CD14-positive monocyte (primary cell): ENCODE data around the gene IGF2R. TPM values are rescaled to one million over a fixed set of nuclear protein-coding genes. Genes with fewer than 3 reads are reported as not detected.

ENCODE experiments used
- DNase-seq, 3 donors: peaks; one replicate each; pipeline ENCODE4 v3.0.0-alpha.2; 2011 to 2022
- H2AFZ ChIP-seq: 2 replicates; pipeline ENCODE4 v1.6.0; 2012; ENCODE audit warnings: mild to moderate bottlenecking, low read depth, low read length, inconsistent platforms; ENCODE audit not compliant: insufficient read depth, poor library complexity, severe bottlenecking
- H3K27ac ChIP-seq, 2 donors: 1 replicate in 1 of 2; 2 replicates in 1 of 2; pipeline ENCODE4 v1.5.1; 2012 to 2013; ENCODE audit warnings: low read length in 2 of 2, control low read depth in 1 of 2, inconsistent platforms in 1 of 2, low read depth in 1 of 2, mild to moderate bottlenecking in 1 of 2
- H3K27me3 ChIP-seq, 2 donors: one replicate each; pipeline versions ENCODE4 v1.6.0 to v1.6.1; 2011 to 2013; ENCODE audit warnings: low read length in 2 of 2; ENCODE audit not compliant: control insufficient read depth in 2 of 2, insufficient read depth in 2 of 2
- H3K36me3 ChIP-seq, 2 donors: replicated peaks in 1 of 2; 1 replicate in 1 of 2; 2 replicates in 1 of 2; pipeline versions ENCODE4 v1.5.1 to v1.6.1; 2012 to 2013; ENCODE audit warnings: low read length in 2 of 2, control low read depth in 1 of 2, inconsistent platforms in 1 of 2, mild to moderate bottlenecking in 1 of 2; ENCODE audit not compliant: insufficient read depth in 2 of 2, control insufficient read depth in 1 of 2
- H3K4me1 ChIP-seq, 2 donors: 1 replicate in 1 of 2; 2 replicates in 1 of 2; pipeline versions ENCODE4 v1.5.1 to v1.6.1; 2012 to 2013; ENCODE audit warnings: low read length in 2 of 2, control low read depth in 1 of 2, inconsistent platforms in 1 of 2, mild to moderate bottlenecking in 1 of 2, moderate library complexity in 1 of 2; ENCODE audit not compliant: insufficient read depth in 2 of 2, control insufficient read depth in 1 of 2
- H3K4me2 ChIP-seq: replicated peaks from 2 replicates; pipeline ENCODE3; 2012; ENCODE audit warnings: low read length, moderate library complexity, mild to moderate bottlenecking; ENCODE audit not compliant: poor library complexity, severe bottlenecking; ENCODE audit errors: extremely low read depth
- H3K4me3 ChIP-seq, 3 experiments: fragments of 200-600 bp in 1 of 3; sonication (generic) in 1 of 3; replicated peaks in 1 of 3; 1 replicate in 2 of 3; 2 replicates in 1 of 3; pipeline ENCODE4 v1.5.1; 2011 to 2013; ENCODE audit warnings: low read length in 3 of 3, mild to moderate bottlenecking in 3 of 3, control low read depth in 2 of 3, low read depth in 2 of 3, inconsistent platforms in 1 of 3, moderate library complexity in 1 of 3
- H3K79me2 ChIP-seq: 2 replicates; pipeline ENCODE4 v1.6.0; 2012; ENCODE audit warnings: mild to moderate bottlenecking, control low read depth, inconsistent platforms, low read length, moderate library complexity; ENCODE audit not compliant: insufficient read depth
- H3K9ac ChIP-seq: 2 replicates; pipeline ENCODE4 v1.6.0; 2017; ENCODE audit warnings: low read length, mild to moderate bottlenecking; ENCODE audit not compliant: insufficient read depth, poor library complexity, severe bottlenecking
- H3K9me3 ChIP-seq, 2 donors: replicated peaks in 1 of 2; 1 replicate in 1 of 2; 2 replicates in 1 of 2; pipeline versions ENCODE4 v1.5.1 to v1.6.1; 2012 to 2013; ENCODE audit warnings: low read length in 2 of 2, control low read depth in 1 of 2; ENCODE audit not compliant: control insufficient read depth in 1 of 2, insufficient read depth in 1 of 2
- H4K20me1 ChIP-seq: 2 replicates; pipeline ENCODE4 v1.6.0; 2012; ENCODE audit warnings: mild to moderate bottlenecking, low read length, control low read depth, moderate library complexity; ENCODE audit not compliant: insufficient read depth
- H3K27ac Mint-ChIP-seq, 7 donors: one replicate each; pipeline ENCODE4 v1.8.0; 2020; ENCODE audit warnings: mild to moderate bottlenecking in 7 of 7, mixed read lengths in 7 of 7, moderate library complexity in 6 of 7, inconsistent platforms in 2 of 7
- H3K27me3 Mint-ChIP-seq, 3 donors: one replicate each; pipeline ENCODE4 v1.8.0; 2021 to 2022; ENCODE audit warnings: low read depth in 3 of 3, mild to moderate bottlenecking in 3 of 3, mixed read lengths in 3 of 3, moderate library complexity in 3 of 3, inconsistent platforms in 1 of 3
- H3K36me3 Mint-ChIP-seq, 2 donors: one replicate each; pipeline ENCODE4 v1.8.0; 2020; ENCODE audit warnings: mixed read lengths in 2 of 2, inconsistent platforms in 1 of 2, mild to moderate bottlenecking in 1 of 2
- H3K4me1 Mint-ChIP-seq: one replicate; pipeline ENCODE4 v1.8.0; 2020; ENCODE audit warnings: mild to moderate bottlenecking, mixed read lengths
- H3K4me3 Mint-ChIP-seq, 2 donors: one replicate each; pipeline ENCODE4 v1.8.0; 2020; ENCODE audit warnings: mild to moderate bottlenecking in 2 of 2, mixed read lengths in 2 of 2, moderate library complexity in 1 of 2
- H3K9me3 Mint-ChIP-seq, 7 donors: one replicate each; pipeline ENCODE4 v1.8.0; 2020 to 2022; ENCODE audit warnings: mixed read lengths in 7 of 7, mild to moderate bottlenecking in 6 of 7, moderate library complexity in 6 of 7, inconsistent platforms in 2 of 7
- CTCF ChIP-seq: fragments of 200-600 bp; IDR thresholded peaks from one replicate; pipeline ENCODE4 v1.8.0; 2022; ENCODE audit warnings: antibody characterized with exemption, mild to moderate bottlenecking
- WGBS: methylation state at CpG from one replicate; pipeline ENCODE4 v1.1.5; 2013; ENCODE audit warnings: missing lambda C conversion rate; ENCODE audit not compliant: insufficient coverage; 5-methylcytosine and 5-hydroxymethylcytosine counted together
- intact Hi-C, 2 donors: fragments of 100-400 bp; cut with micrococcal nuclease; formaldehyde crosslinking; loops; one replicate each; pipeline versions ENCODE4 v1.15.0 to v1.15.1; 2023
- polyA plus RNA-seq, 3 donors: library from polyadenylated mRNA; depleted of rRNA in 1 of 3; unstranded in 2 of 3; stranded (reverse) in 1 of 3; fragments of 300-500 nt in 2 of 3; fragments of >200 nt in 1 of 3; fragmentation: Illumina TruSeq in 2 of 3; gene quantifications; 1 replicate in 2 of 3; 2 replicates in 1 of 3; pipeline ENCODE4 v1.2.3, GENCODE V29; 2012 to 2021

Gene IGF2R
- polyA plus RNA-seq, 3 donors: 6.9 to 44.8 (median 8.2) TPM

DNA sequence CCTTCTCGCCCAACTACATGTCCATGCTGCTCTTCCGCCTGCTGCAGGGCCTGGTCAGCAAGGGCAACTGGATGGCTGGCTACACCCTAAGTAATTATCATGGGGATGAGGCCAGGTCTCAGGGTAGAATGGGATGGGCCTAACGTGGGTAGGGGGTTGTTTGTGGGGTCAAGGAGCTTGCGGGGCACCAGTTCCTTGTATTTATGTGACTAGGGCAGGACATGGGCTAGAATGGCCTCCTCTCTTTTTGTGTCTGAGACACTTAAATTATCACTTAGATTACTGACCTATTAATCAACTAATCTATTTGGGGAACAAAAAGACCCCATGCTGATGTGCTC is 163.4 kb downstream of the IGF2R start:
- Histone ChIP-seq H3K4me3 (no peak overlapping the region), H3K9ac (no peak overlapping the region), H3K79me2 (no peaks in the 10 kb centered on the region), H3K4me2 (no peak overlapping the region), H3K4me1 (no peaks in the 10 kb centered on the region), H3K36me3 (no peaks in the 10 kb centered on the region), H2AFZ (no peak overlapping the region), H4K20me1 (no peaks in the 10 kb centered on the region), H3K27me3 (no peaks in the 10 kb centered on the region), H3K9me3 (no peaks in the 10 kb centered on the region), H3K27ac (no peak overlapping the region)
- Mint-ChIP-seq H3K9me3 (peaks cover 0 to 3% (median 0%) of the 10 kb centered on the region in 7 donors), H3K27ac (no peak overlapping the region), H3K36me3 (no peaks in the 10 kb centered on the region), H3K4me3 (no peak overlapping the region), H3K4me1 (no peaks in the 10 kb centered on the region), H3K27me3 (peaks cover 12 to 24% (median 19%) of the 10 kb centered on the region in 3 donors)
- 100% methylated on average over 2 of the region's 4 CpGs for WGBS
- no peak for DNase-seq
- TF ChIP-seq CTCF: no peak
- intact Hi-C loops: no loop called here

DNA sequence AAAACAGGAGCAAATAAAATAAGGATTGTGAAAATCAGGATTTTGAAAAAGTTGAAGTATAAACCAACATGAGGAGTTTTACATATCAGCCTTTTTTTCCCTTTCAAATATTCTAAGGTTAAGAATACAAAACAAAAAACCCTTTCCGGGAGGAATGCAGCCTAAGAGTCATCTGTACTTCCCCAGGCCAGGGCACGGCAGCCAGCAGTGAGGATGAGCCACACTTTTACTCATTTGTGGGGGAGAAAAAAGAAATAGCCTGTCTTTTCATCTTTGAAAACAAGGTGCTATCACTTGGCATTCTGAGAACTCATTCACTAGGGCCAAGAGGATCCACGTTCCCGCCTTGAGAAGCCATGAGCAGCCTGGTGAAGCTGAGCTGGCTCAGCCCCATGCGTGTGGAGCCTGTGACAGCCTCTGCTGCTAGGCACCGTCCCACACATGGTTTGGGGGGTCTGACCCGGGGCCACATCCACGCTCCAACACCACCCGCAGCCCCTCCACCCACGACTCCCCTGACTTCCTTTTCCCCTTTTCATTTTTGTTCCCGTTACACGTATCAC is 164.0 kb downstream of the IGF2R start:
- Histone ChIP-seq H3K4me3 (no peak overlapping the region), H3K27me3 (no peaks in the 10 kb centered on the region), H3K4me2 (no peak overlapping the region), H3K9me3 (no peaks in the 10 kb centered on the region), H3K79me2 (no peaks in the 10 kb centered on the region), H3K9ac (no peak overlapping the region), H3K27ac (no peak overlapping the region), H3K4me1 (no peaks in the 10 kb centered on the region), H3K36me3 (no peaks in the 10 kb centered on the region), H4K20me1 (no peaks in the 10 kb centered on the region), H2AFZ (no peak overlapping the region)
- H3K36me3 Mint-ChIP-seq: no peaks in the 10 kb centered on the region
- peak in 1 of 3 donors; percentile 20 for DNase-seq
- peaks cover 14 to 24% (median 20%) of the 10 kb centered on the region in 3 donors for H3K27me3 Mint-ChIP-seq
- no peaks in the 10 kb centered on the region for H3K4me1 Mint-ChIP-seq
- intact Hi-C loops: no loop called here
- no peak for TF ChIP-seq CTCF
- H3K9me3 Mint-ChIP-seq: peaks cover 0 to 3% (median 0%) of the 10 kb centered on the region in 7 donors
- no peak overlapping the region for H3K27ac Mint-ChIP-seq
- no peak overlapping the region for H3K4me3 Mint-ChIP-seq
- WGBS: 68% methylated on average over 8 of the region's 12 CpGs
